Osteocyte (in vitro differentiated cells): ENCODE data around the gene LOXL1. TPM values are rescaled to one million over a fixed set of nuclear protein-coding genes. Genes with fewer than 3 reads are reported as not detected.

ENCODE experiments used
- DNase-seq: peaks from one replicate; pipeline ENCODE4 v3.0.0; 2021; ENCODE audit warnings: mixed read lengths; ENCODE audit not compliant: unreplicated experiment; ENCODE audit errors: extremely low spot score
- H3K27ac Mint-ChIP-seq: one replicate; pipeline ENCODE4 v1.8.0; 2021; ENCODE audit warnings: mild to moderate bottlenecking, mixed read lengths; ENCODE audit not compliant: unreplicated experiment
- H3K27me3 Mint-ChIP-seq: one replicate; pipeline ENCODE4 v1.8.0; 2021; ENCODE audit warnings: mixed read lengths; ENCODE audit not compliant: unreplicated experiment
- H3K36me3 Mint-ChIP-seq: one replicate; pipeline ENCODE4 v1.8.0; 2021; ENCODE audit warnings: mixed read lengths; ENCODE audit not compliant: unreplicated experiment
- H3K4me1 Mint-ChIP-seq: one replicate; pipeline ENCODE4 v1.8.0; 2021; ENCODE audit warnings: mixed read lengths; ENCODE audit not compliant: unreplicated experiment
- H3K4me3 Mint-ChIP-seq: one replicate; pipeline ENCODE4 v1.8.0; 2021; ENCODE audit warnings: mild to moderate bottlenecking, moderate library complexity, mixed read lengths; ENCODE audit not compliant: unreplicated experiment
- H3K9me3 Mint-ChIP-seq: one replicate; pipeline ENCODE4 v1.8.0; 2021; ENCODE audit warnings: mixed read lengths; ENCODE audit not compliant: unreplicated experiment
- CTCF ChIP-seq: fragments of 200-600 bp; sonication (generic); IDR thresholded peaks from 2 replicates; pipeline ENCODE4 v1.5.0; 2021; ENCODE audit warnings: antibody characterized with exemption, mild to moderate bottlenecking, moderate library complexity
- total RNA-seq: library from RNA; stranded (reverse); gene quantifications from 2 replicates; pipeline ENCODE4 v1.2.1, GENCODE V29; 2021

Gene LOXL1
- total RNA-seq, 1 donor from 2014 or later, result 417 TPM

- Mint-ChIP-seq H3K4me3 (no peak overlapping the region), H3K27me3 (no peaks in the 10 kb centered on the region), H3K9me3 (no peaks in the 10 kb centered on the region), H3K36me3 (peaks cover 44% of the 10 kb centered on the region), H3K27ac (no peak overlapping the region), H3K4me1 (peaks cover 50% of the 10 kb centered on the region)
- DNase-seq, result no peak
- TF ChIP-seq CTCF, result no peak
Observed at GRCh38 chr15:73946795-73947370, 20.6 kb downstream of the LOXL1 start.

GRCh38 chr15:73947651-73948050 is 21.4 kb downstream of the LOXL1 start:
- no peak for DNase-seq
- peaks cover 48% of the 10 kb centered on the region for H3K36me3 Mint-ChIP-seq
- no peaks in the 10 kb centered on the region for H3K27me3 Mint-ChIP-seq
- H3K4me1 Mint-ChIP-seq, result peaks cover 50% of the 10 kb centered on the region
- no peak overlapping the region for H3K27ac Mint-ChIP-seq
- TF ChIP-seq CTCF, result no peak
- H3K4me3 Mint-ChIP-seq, result no peak overlapping the region
- no peaks in the 10 kb centered on the region for H3K9me3 Mint-ChIP-seq

GRCh38 chr15:73948396-73948795 is 22.1 kb downstream of the LOXL1 start:
- no peak for TF ChIP-seq CTCF
- no peaks in the 10 kb centered on the region for H3K27me3 Mint-ChIP-seq
- H3K4me3 Mint-ChIP-seq, result no peak overlapping the region
- peaks cover 48% of the 10 kb centered on the region for H3K36me3 Mint-ChIP-seq
- no peaks in the 10 kb centered on the region for H3K9me3 Mint-ChIP-seq
- no peak overlapping the region for H3K27ac Mint-ChIP-seq
- DNase-seq, result no peak
- H3K4me1 Mint-ChIP-seq, result peaks cover 50% of the 10 kb centered on the region

GRCh38 chr15:73948982-73949381 is 22.7 kb downstream of the LOXL1 start:
- Mint-ChIP-seq H3K4me3 (no peak overlapping the region), H3K27me3 (no peaks in the 10 kb centered on the region), H3K9me3 (no peaks in the 10 kb centered on the region), H3K27ac (peak overlapping the region; percentile 13), H3K4me1 (peaks cover 52% of the 10 kb centered on the region), H3K36me3 (peaks cover 47% of the 10 kb centered on the region)
- TF ChIP-seq CTCF, result no peak
- no peak for DNase-seq

- Mint-ChIP-seq H3K4me3 (no peak overlapping the region), H3K27ac (peak overlapping the region; percentile 13), H3K36me3 (peaks cover 44% of the 10 kb centered on the region), H3K27me3 (no peaks in the 10 kb centered on the region), H3K4me1 (peaks cover 51% of the 10 kb centered on the region), H3K9me3 (no peaks in the 10 kb centered on the region)
- TF ChIP-seq CTCF, result no peak
- no peak for DNase-seq
Observed at GRCh38 chr15:73949496-73949895, 23.2 kb downstream of the LOXL1 start.
